ENCODE data around the gene HLA-DPB1.

HLA-DPB1 gene

GRCh38 chr6:33113755-33114154 is 38.0 kb downstream of the HLA-DPB1 start:
- FAIRE-seq (no peak), DNase-seq (ENCODE audit: insufficient read length, low spot score) (no peak)

GRCh38 chr6:33114406-33114805 is 38.6 kb downstream of the HLA-DPB1 start:
- TF ChIP-seq CTCF (IDR thresholded peaks at IDR 0.05; ENCODE audit: insufficient read depth, missing control alignments), result no peak
- no peak for FAIRE-seq
- DNase-seq (ENCODE audit: insufficient read length, low spot score), result no peak

More at GRCh38 chr6:33113755-33114154, 38.0 kb downstream of the HLA-DPB1 start:
- TF ChIP-seq CTCF (IDR thresholded peaks at IDR 0.05; ENCODE audit: insufficient read depth, missing control alignments), result no peak

GRCh38 chr6:33116417-33116816 is 40.6 kb downstream of the HLA-DPB1 start:
- DNase-seq (ENCODE audit: insufficient read length, low spot score) (no peak), FAIRE-seq (no peak)
- no peak for TF ChIP-seq CTCF (IDR thresholded peaks at IDR 0.05; ENCODE audit: insufficient read depth, missing control alignments)

- DNase-seq (ENCODE audit: insufficient read length, low spot score) (no peak), FAIRE-seq (no peak)
- TF ChIP-seq CTCF (IDR thresholded peaks at IDR 0.05; ENCODE audit: insufficient read depth, missing control alignments), result no peak
Observed at GRCh38 chr6:33116841-33117711, 41.3 kb downstream of the HLA-DPB1 start.

GRCh38 chr6:33117811-33118277 is 42.1 kb downstream of the HLA-DPB1 start:
- FAIRE-seq (no peak), DNase-seq (ENCODE audit: insufficient read length, low spot score) (no peak)
- TF ChIP-seq CTCF (IDR thresholded peaks at IDR 0.05; ENCODE audit: insufficient read depth, missing control alignments), result no peak

- TF ChIP-seq CTCF (IDR thresholded peaks at IDR 0.05; ENCODE audit: insufficient read depth, missing control alignments), result peak; percentile 66
- peak; percentile 81 for FAIRE-seq
- no peak for DNase-seq (ENCODE audit: insufficient read length, low spot score)
Observed at GRCh38 chr6:33118525-33119123, 42.8 kb downstream of the HLA-DPB1 start.

GRCh38 chr6:33120001-33120400 is 44.2 kb downstream of the HLA-DPB1 start:
- no peak for DNase-seq (ENCODE audit: insufficient read length, low spot score)
- FAIRE-seq, result no peak
- no peak for TF ChIP-seq CTCF (IDR thresholded peaks at IDR 0.05; ENCODE audit: insufficient read depth, missing control alignments)
